ENCODE measurements around the gene LDLR.

LDLR gene

GRCh38 chr19:11045536-11045935, 43.7 kb upstream of the LDLR start:
- Histone ChIP-seq H3K4me2 (ENCODE audit: insufficient read depth, low read length, poor library complexity, severe bottlenecking) (no peak overlapping the region), H2BK120ac (ENCODE audit: low read depth, low read length) (no peak overlapping the region), H3K27me3 (ENCODE audit: control insufficient read depth in 3 of 3, insufficient read depth in 3 of 3, low read depth in 1 of 3, low read length in 3 of 3) (no peaks in the 10 kb centered on the region), H4K91ac (ENCODE audit: low read depth, low read length, poor library complexity) (no peak overlapping the region), H2BK15ac (ENCODE audit: low read length) (no peak overlapping the region), H4K8ac (ENCODE audit: low read depth, low read length) (no peak overlapping the region), H2BK12ac (ENCODE audit: low read length) (no peak overlapping the region), H2BK5ac (ENCODE audit: low read length) (no peak overlapping the region), H3K4me1 (ENCODE audit: control insufficient read depth in 2 of 2, insufficient read depth in 1 of 2, low read depth in 1 of 2, low read length in 2 of 2) (no peaks in the 10 kb centered on the region), H3K27ac (replicated peaks; ENCODE audit: low read length) (no peak overlapping the region), H3K4me3 (ENCODE audit: low read length in 2 of 2) (no peak overlapping the region), H2AK5ac (ENCODE audit: low read depth, low read length) (no peak overlapping the region), H3K23ac (ENCODE audit: low read depth, low read length, poor library complexity) (no peak overlapping the region), H3K18ac (ENCODE audit: low read length) (no peak overlapping the region), H3K36me3 (replicated peaks in 1 of 2; ENCODE audit: control insufficient read depth in 2 of 2, insufficient read depth in 2 of 2, low read length in 2 of 2) (peaks cover 49 to 96% of the 10 kb centered on the region in 2 donors), H2AFZ (ENCODE audit: low read length) (no peak overlapping the region), H3K14ac (ENCODE audit: low read length) (no peak overlapping the region), H3K79me1 (ENCODE audit: low read depth, low read length) (peaks cover 3% of the 10 kb centered on the region), H3K4ac (ENCODE audit: low read length) (no peak overlapping the region), H3K9ac (ENCODE audit: low read depth, low read length, poor library complexity) (no peak overlapping the region), H3K9me3 (replicated peaks in 1 of 2; ENCODE audit: control insufficient read depth in 2 of 2, insufficient read depth in 1 of 2, low read depth in 1 of 2, low read length in 2 of 2) (peaks cover 0 to 2% of the 10 kb centered on the region in 2 donors)
- WGBS, 2 donors (ENCODE audit: extremely low coverage in 2 of 2, insufficient read length in 2 of 2, insufficient replicate concordance in 1 of 2): no CpG with 5 or more reads among the region's 4 CpGs
- DNase-seq (ENCODE audit: low spot score): no peak

- DNase-seq (ENCODE audit: low spot score): no peak
Measured at GRCh38 chr19:11046605-11047354, 42.5 kb upstream of the LDLR start.

GRCh38 chr19:11047866-11048265, 41.4 kb upstream of the LDLR start:
- no peak overlapping the region for H3K4ac ChIP-seq (ENCODE audit: low read length)
- H3K9ac ChIP-seq (ENCODE audit: low read depth, low read length, poor library complexity): no peak overlapping the region
- H3K4me2 ChIP-seq (ENCODE audit: insufficient read depth, low read length, poor library complexity, severe bottlenecking): no peak overlapping the region
- H2AFZ ChIP-seq (ENCODE audit: low read length): no peak overlapping the region
- no peak overlapping the region for H4K91ac ChIP-seq (ENCODE audit: low read depth, low read length, poor library complexity)
- H3K9me3 ChIP-seq (replicated peaks in 1 of 2; ENCODE audit: control insufficient read depth in 2 of 2, insufficient read depth in 1 of 2, low read depth in 1 of 2, low read length in 2 of 2): no peaks in the 10 kb centered on the region
- H2BK15ac ChIP-seq (ENCODE audit: low read length): no peak overlapping the region
- H2BK5ac ChIP-seq (ENCODE audit: low read length): no peak overlapping the region
- H3K36me3 ChIP-seq (replicated peaks in 1 of 2; ENCODE audit: control insufficient read depth in 2 of 2, insufficient read depth in 2 of 2, low read length in 2 of 2): peaks cover 47 to 91% of the 10 kb centered on the region in 2 donors
- H4K8ac ChIP-seq (ENCODE audit: low read depth, low read length): no peak overlapping the region
- H2BK120ac ChIP-seq (ENCODE audit: low read depth, low read length): no peak overlapping the region
- no peak overlapping the region for H3K14ac ChIP-seq (ENCODE audit: low read length)
- no peak overlapping the region for H3K4me3 ChIP-seq (ENCODE audit: low read length in 2 of 2)
- H3K4me1 ChIP-seq (ENCODE audit: control insufficient read depth in 2 of 2, insufficient read depth in 1 of 2, low read depth in 1 of 2, low read length in 2 of 2): no peaks in the 10 kb centered on the region
- H3K27ac ChIP-seq (replicated peaks; ENCODE audit: low read length): no peak overlapping the region
- H3K27me3 ChIP-seq (ENCODE audit: control insufficient read depth in 3 of 3, insufficient read depth in 3 of 3, low read depth in 1 of 3, low read length in 3 of 3): no peaks in the 10 kb centered on the region
- no peak overlapping the region for H3K23ac ChIP-seq (ENCODE audit: low read depth, low read length, poor library complexity)
- H3K79me1 ChIP-seq (ENCODE audit: low read depth, low read length): peaks cover 3% of the 10 kb centered on the region
- H2AK5ac ChIP-seq (ENCODE audit: low read depth, low read length): no peak overlapping the region
- DNase-seq (ENCODE audit: low spot score): no peak
- WGBS, 2 donors (ENCODE audit: extremely low coverage in 2 of 2, insufficient read length in 2 of 2, insufficient replicate concordance in 1 of 2): no CpG with 5 or more reads among the region's 4 CpGs
- no peak overlapping the region for H3K18ac ChIP-seq (ENCODE audit: low read length)
- no peak overlapping the region for H2BK12ac ChIP-seq (ENCODE audit: low read length)

More at GRCh38 chr19:11046605-11047354, 42.5 kb upstream of the LDLR start:
- H2BK120ac ChIP-seq (ENCODE audit: low read depth, low read length): no peak overlapping the region
- no CpG with 5 or more reads among the region's 14 CpGs for WGBS, 2 donors (ENCODE audit: extremely low coverage in 2 of 2, insufficient read length in 2 of 2, insufficient replicate concordance in 1 of 2)
- peaks cover 45 to 92% of the 10 kb centered on the region in 2 donors for H3K36me3 ChIP-seq (replicated peaks in 1 of 2; ENCODE audit: control insufficient read depth in 2 of 2, insufficient read depth in 2 of 2, low read length in 2 of 2)
- H4K91ac ChIP-seq (ENCODE audit: low read depth, low read length, poor library complexity): no peak overlapping the region
- H3K4me1 ChIP-seq (ENCODE audit: control insufficient read depth in 2 of 2, insufficient read depth in 1 of 2, low read depth in 1 of 2, low read length in 2 of 2): no peaks in the 10 kb centered on the region
- H2AFZ ChIP-seq (ENCODE audit: low read length): no peak overlapping the region
- no peak overlapping the region for H3K18ac ChIP-seq (ENCODE audit: low read length)
- H3K4me2 ChIP-seq (ENCODE audit: insufficient read depth, low read length, poor library complexity, severe bottlenecking): no peak overlapping the region
- H2AK5ac ChIP-seq (ENCODE audit: low read depth, low read length): no peak overlapping the region
- H3K9me3 ChIP-seq (replicated peaks in 1 of 2; ENCODE audit: control insufficient read depth in 2 of 2, insufficient read depth in 1 of 2, low read depth in 1 of 2, low read length in 2 of 2): no peaks in the 10 kb centered on the region
- no peak overlapping the region for H2BK5ac ChIP-seq (ENCODE audit: low read length)
- H3K4ac ChIP-seq (ENCODE audit: low read length): no peak overlapping the region
- no peak overlapping the region for H2BK12ac ChIP-seq (ENCODE audit: low read length)
- peaks cover 3% of the 10 kb centered on the region for H3K79me1 ChIP-seq (ENCODE audit: low read depth, low read length)
- no peak overlapping the region for H2BK15ac ChIP-seq (ENCODE audit: low read length)
- H3K27ac ChIP-seq (replicated peaks; ENCODE audit: low read length): no peak overlapping the region
- no peaks in the 10 kb centered on the region for H3K27me3 ChIP-seq (ENCODE audit: control insufficient read depth in 3 of 3, insufficient read depth in 3 of 3, low read depth in 1 of 3, low read length in 3 of 3)
- H3K9ac ChIP-seq (ENCODE audit: low read depth, low read length, poor library complexity): no peak overlapping the region
- no peak overlapping the region for H3K23ac ChIP-seq (ENCODE audit: low read depth, low read length, poor library complexity)
- H4K8ac ChIP-seq (ENCODE audit: low read depth, low read length): no peak overlapping the region
- H3K4me3 ChIP-seq (ENCODE audit: low read length in 2 of 2): no peak overlapping the region
- H3K14ac ChIP-seq (ENCODE audit: low read length): no peak overlapping the region

GRCh38 chr19:11050323-11051114, 38.7 kb upstream of the LDLR start:
- Histone ChIP-seq H2BK15ac (ENCODE audit: low read length) (no peak overlapping the region), H3K9me3 (replicated peaks in 1 of 2; ENCODE audit: control insufficient read depth in 2 of 2, insufficient read depth in 1 of 2, low read depth in 1 of 2, low read length in 2 of 2) (no peaks in the 10 kb centered on the region), H2BK120ac (ENCODE audit: low read depth, low read length) (no peak overlapping the region), H2AFZ (ENCODE audit: low read length) (no peak overlapping the region), H2AK5ac (ENCODE audit: low read depth, low read length) (no peak overlapping the region), H3K79me1 (ENCODE audit: low read depth, low read length) (peaks cover 4% of the 10 kb centered on the region), H3K4me3 (ENCODE audit: low read length in 2 of 2) (no peak overlapping the region), H3K9ac (ENCODE audit: low read depth, low read length, poor library complexity) (no peak overlapping the region), H4K8ac (ENCODE audit: low read depth, low read length) (no peak overlapping the region), H3K4me1 (ENCODE audit: control insufficient read depth in 2 of 2, insufficient read depth in 1 of 2, low read depth in 1 of 2, low read length in 2 of 2) (no peaks in the 10 kb centered on the region), H3K4me2 (ENCODE audit: insufficient read depth, low read length, poor library complexity, severe bottlenecking) (no peak overlapping the region), H3K36me3 (replicated peaks in 1 of 2; ENCODE audit: control insufficient read depth in 2 of 2, insufficient read depth in 2 of 2, low read length in 2 of 2) (peaks cover 43 to 92% of the 10 kb centered on the region in 2 donors), H2BK5ac (ENCODE audit: low read length) (peak overlapping the region; percentile 19), H3K18ac (ENCODE audit: low read length) (peak overlapping the region; percentile 40), H3K23ac (ENCODE audit: low read depth, low read length, poor library complexity) (no peak overlapping the region), H2BK12ac (ENCODE audit: low read length) (no peak overlapping the region), H3K4ac (ENCODE audit: low read length) (no peak overlapping the region), H3K14ac (ENCODE audit: low read length) (no peak overlapping the region), H4K91ac (ENCODE audit: low read depth, low read length, poor library complexity) (no peak overlapping the region), H3K27me3 (ENCODE audit: control insufficient read depth in 3 of 3, insufficient read depth in 3 of 3, low read depth in 1 of 3, low read length in 3 of 3) (no peaks in the 10 kb centered on the region), H3K27ac (replicated peaks; ENCODE audit: low read length) (no peak overlapping the region)
- no CpG with 5 or more reads among the region's 9 CpGs for WGBS, 2 donors (ENCODE audit: extremely low coverage in 2 of 2, insufficient read length in 2 of 2, insufficient replicate concordance in 1 of 2)
- DNase-seq (ENCODE audit: low spot score): no peak
